ENCODE measurements around the gene CENPV. TPM values are rescaled to one million over a fixed set of nuclear protein-coding genes. Genes with fewer than 3 reads are reported as not detected.

Gene CENPV
- polyA plus RNA-seq, 1 experiment: 41.5 TPM

- Histone ChIP-seq H3K4me3 (ENCODE audit: low read depth, low read length) (no peak overlapping the region), H3K27me3 (ENCODE audit: control insufficient read depth, insufficient read depth, low read length) (no peaks in the 10 kb centered on the region), H3K36me3 (ENCODE audit: control insufficient read depth, insufficient read depth, low read length) (peaks cover 9% of the 10 kb centered on the region)
- no peak for DNase-seq (ENCODE audit: low read depth)
- POLR2A ChIA-PET: no interaction called here
- no peak for TF ChIP-seq CTCF (IDR thresholded peaks at IDR 0.05; ENCODE audit: insufficient read depth, low read depth, low read length)
- CTCF ChIA-PET: interaction anchor here (10.9 kb wide), 1 partner anchor 18 kb away, joined by 89 read pairs; no protein-coding TSS in a partner anchor
Measured at GRCh38 chr17:16346721-16347271, 6.5 kb downstream of the CENPV start.

GRCh38 chr17:16345565-16345964, 7.7 kb downstream of the CENPV start:
- POLR2A ChIA-PET: no interaction called here
- CTCF ChIA-PET: interaction anchor here (3.8 kb wide), 1 partner anchor 18 kb away, joined by 18 read pairs; no protein-coding TSS in a partner anchor
- no peaks in the 10 kb centered on the region for H3K27me3 ChIP-seq (ENCODE audit: control insufficient read depth, insufficient read depth, low read length)
- no peak for DNase-seq (ENCODE audit: low read depth)
- TF ChIP-seq CTCF (IDR thresholded peaks at IDR 0.05; ENCODE audit: insufficient read depth, low read depth, low read length): no peak
- peaks cover 9% of the 10 kb centered on the region for H3K36me3 ChIP-seq (ENCODE audit: control insufficient read depth, insufficient read depth, low read length)
- no peak overlapping the region for H3K4me3 ChIP-seq (ENCODE audit: low read depth, low read length)

DNA sequence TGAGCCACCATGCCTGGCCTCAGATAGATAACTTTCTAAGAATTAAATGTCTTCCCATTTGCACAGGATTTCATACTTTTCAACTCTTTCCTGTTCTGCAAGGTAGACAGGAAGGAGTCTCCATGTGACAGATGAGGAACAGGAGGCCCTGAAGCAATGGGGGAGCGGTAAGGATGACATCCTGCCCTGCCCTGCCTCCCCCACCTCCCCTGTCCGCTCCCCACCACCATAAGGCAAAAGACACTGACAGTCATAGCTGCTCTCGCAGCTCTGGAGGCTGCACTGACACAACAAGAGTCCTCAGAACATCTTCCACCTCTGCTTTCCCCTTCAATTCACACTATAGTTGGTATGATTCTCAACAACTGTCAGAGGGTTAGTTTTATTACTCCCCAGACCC, 9.7 kb downstream of the CENPV start:
- POLR2A ChIA-PET: interaction anchor here (0.6 kb wide), 1 partner anchor 780 kb away, joined by 3 read pairs; no protein-coding TSS in a partner anchor
- TF ChIP-seq CTCF (IDR thresholded peaks at IDR 0.05; ENCODE audit: insufficient read depth, low read depth, low read length): no peak
- CTCF ChIA-PET: interaction anchor here (3.8 kb wide), 1 partner anchor 20 kb away, joined by 18 read pairs; no protein-coding TSS in a partner anchor
- Histone ChIP-seq H3K4me3 (ENCODE audit: low read depth, low read length) (no peak overlapping the region), H3K36me3 (ENCODE audit: control insufficient read depth, insufficient read depth, low read length) (peaks cover 6% of the 10 kb centered on the region), H3K27me3 (ENCODE audit: control insufficient read depth, insufficient read depth, low read length) (no peaks in the 10 kb centered on the region)
- no peak for DNase-seq (ENCODE audit: low read depth)

DNA sequence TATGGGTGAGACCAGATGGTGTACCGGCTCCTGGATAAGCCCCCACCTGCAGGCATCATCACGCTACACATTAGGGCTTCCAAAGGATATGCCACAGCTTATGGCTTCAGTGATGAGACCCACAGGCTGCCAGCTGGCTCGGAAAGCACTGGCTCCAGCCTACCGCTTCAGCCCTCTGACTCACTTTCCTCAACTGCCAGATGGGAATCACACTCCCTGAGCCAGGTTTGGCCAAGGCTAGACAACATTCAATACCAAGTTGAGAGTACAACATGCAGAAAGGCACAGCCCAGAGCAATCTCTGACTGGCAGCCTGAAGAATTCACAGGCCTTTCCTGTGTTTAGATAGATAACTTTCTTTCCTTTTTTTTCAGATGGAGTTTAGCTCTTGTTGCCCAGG, 10.3 kb downstream of the CENPV start:
- Histone ChIP-seq H3K27me3 (ENCODE audit: control insufficient read depth, insufficient read depth, low read length) (no peaks in the 10 kb centered on the region), H3K36me3 (ENCODE audit: control insufficient read depth, insufficient read depth, low read length) (peaks cover 5% of the 10 kb centered on the region), H3K4me3 (ENCODE audit: low read depth, low read length) (no peak overlapping the region)
- DNase-seq (ENCODE audit: low read depth): no peak
- POLR2A ChIA-PET: no interaction called here
- no peak for TF ChIP-seq CTCF (IDR thresholded peaks at IDR 0.05; ENCODE audit: insufficient read depth, low read depth, low read length)
- CTCF ChIA-PET: interaction anchor here (2.7 to 3.8 kb wide), 2 partner anchors 9 to 21 kb away, joined by 7 to 18 read pairs; partner anchors contain the start of gene CENPV

DNA sequence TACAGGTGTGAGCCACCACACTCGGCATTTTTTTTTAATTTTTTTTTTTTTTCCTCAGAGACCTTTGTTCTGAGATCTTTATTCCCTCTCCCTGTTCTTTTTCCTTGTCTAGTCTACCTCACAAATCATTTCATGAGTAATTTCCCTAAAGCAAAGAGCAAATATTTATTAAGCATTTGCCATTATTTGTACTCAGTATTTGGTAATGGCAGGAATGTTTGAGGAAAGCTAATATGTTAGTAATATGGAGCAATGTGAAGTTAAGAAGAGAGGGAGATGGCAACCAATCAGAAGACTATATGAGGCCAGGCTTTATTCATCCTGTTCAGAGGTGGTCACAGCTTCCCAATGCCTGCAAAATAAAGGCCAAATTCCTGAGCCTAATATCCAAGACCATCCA, 13.3 kb downstream of the CENPV start:
- Histone ChIP-seq H3K36me3 (ENCODE audit: control insufficient read depth, insufficient read depth, low read length) (peaks cover 5% of the 10 kb centered on the region), H3K27me3 (ENCODE audit: control insufficient read depth, insufficient read depth, low read length) (no peaks in the 10 kb centered on the region), H3K4me3 (ENCODE audit: low read depth, low read length) (no peak overlapping the region)
- no peak for DNase-seq (ENCODE audit: low read depth)
- TF ChIP-seq CTCF (IDR thresholded peaks at IDR 0.05; ENCODE audit: insufficient read depth, low read depth, low read length): no peak
- ChIA-PET POLR2A (no interaction called here), CTCF (interaction anchor here (2.1 kb wide), 1 partner anchor 24 kb away, joined by 5 read pairs; no protein-coding TSS in a partner anchor)

All from BJ (cell line).